Prostate gland (tissue), 2 donors: ENCODE results near the gene PRDM16. TPM values are rescaled to one million over a fixed set of nuclear protein-coding genes. Genes with fewer than 3 reads are reported as not detected.

ENCODE experiments used
- DNase-seq: peaks from one replicate; pipeline ENCODE4 v3.0.0-alpha.2; 2019; ENCODE audit warnings: low spot score
- H3K27ac ChIP-seq, 2 donors: fragments of 200-600 bp; sonication (generic); 2 replicates each; pipeline ENCODE4 v1.5.1; 2017 to 2019
- H3K27me3 ChIP-seq: fragments of 200-600 bp; sonication (generic); replicated peaks from 2 replicates; pipeline ENCODE4 v1.5.1; 2019; ENCODE audit not compliant: insufficient read depth
- H3K36me3 ChIP-seq, 2 donors: fragments of 200-600 bp; sonication (generic); 1 replicate in 1 of 2; 2 replicates in 1 of 2; pipeline versions ENCODE4 v1.5.1 to v1.8.1; 2017 to 2019
- H3K4me1 ChIP-seq: fragments of 200-600 bp; sonication (generic); replicated peaks from 2 replicates; pipeline ENCODE4 v1.5.1; 2019
- H3K4me3 ChIP-seq, 2 donors: fragments of 200-600 bp; sonication (generic); 2 replicates each; pipeline ENCODE4 v1.5.1; 2017 to 2019
- H3K9me3 ChIP-seq: fragments of 200-600 bp; sonication (generic); 2 replicates; pipeline ENCODE4 v1.5.1; 2017
- CTCF ChIP-seq, 4 experiments: fragments of 200-600 bp in 2 of 4; fragments of 450-650 bp in 2 of 4; sonication (generic) in 2 of 4; IDR thresholded peaks; 1 replicate in 3 of 4; 2 replicates in 1 of 4; pipeline ENCODE4 v1.5.1; 2016 to 2019; ENCODE audit warnings: antibody characterized with exemption in 4 of 4, mild to moderate bottlenecking in 2 of 4, moderate library complexity in 2 of 4
- POLR2A ChIP-seq: fragments of 450-650 bp; IDR thresholded peaks from one replicate; pipeline ENCODE4 v1.6.1; 2016; ENCODE audit warnings: antibody characterized with exemption, mild to moderate bottlenecking
- POLR2AphosphoS5 ChIP-seq: sonication (generic); formaldehyde crosslinking; IDR thresholded peaks from one replicate; pipeline ENCODE4 v1.6.1; 2017; ENCODE audit warnings: antibody characterized with exemption
- WGBS: methylation state at CpG from one replicate; pipeline ENCODE4 v1.1.5; 2018; 5-methylcytosine and 5-hydroxymethylcytosine counted together
- intact Hi-C: fragments of 100-400 bp; cut with DNase I; formaldehyde crosslinking; loops from one replicate; pipeline ENCODE4 v1.14.2; 2022
- total RNA-seq, 2 donors: library from RNA; depleted of rRNA; stranded (reverse); fragments of >200 nt; gene quantifications; one replicate each; pipeline ENCODE4 v1.1.0, GENCODE V29; 2016

Gene PRDM16
- total RNA-seq, 2 donors from 2014 or later: 0.23 to 6.5 TPM

GRCh38 chr1:3320246-3321152 lies 251.5 kb downstream of the PRDM16 start:
- H3K4me1 ChIP-seq: peaks cover 12% of the 10 kb centered on the region
- intact Hi-C loops: no loop called here
- no peak overlapping the region for H3K27ac ChIP-seq
- H3K4me3 ChIP-seq: no peak overlapping the region
- no peak for DNase-seq
- H3K36me3 ChIP-seq: no peaks in the 10 kb centered on the region
- H3K9me3 ChIP-seq: no peaks in the 10 kb centered on the region
- WGBS: 54% methylated on average over 18 of the region's 18 CpGs
- H3K27me3 ChIP-seq: peaks cover 11% of the 10 kb centered on the region
- TF ChIP-seq POLR2AphosphoS5 (no peak), CTCF (IDR thresholded peaks at IDR 0.05) (no peak), POLR2A (no peak)

- DNase-seq: no peak
- H3K27ac ChIP-seq: no peak overlapping the region
- H3K4me1 ChIP-seq: peaks cover 12% of the 10 kb centered on the region
- H3K9me3 ChIP-seq: no peaks in the 10 kb centered on the region
- no peak overlapping the region for H3K4me3 ChIP-seq
- TF ChIP-seq POLR2A (no peak), POLR2AphosphoS5 (no peak), CTCF (IDR thresholded peaks at IDR 0.05) (no peak)
- intact Hi-C loops: no loop called here
- WGBS: 57% methylated on average over 25 of the region's 25 CpGs
- H3K27me3 ChIP-seq: peaks cover 9% of the 10 kb centered on the region
- no peaks in the 10 kb centered on the region for H3K36me3 ChIP-seq
Observed at GRCh38 chr1:3321559-3322449, 252.8 kb downstream of the PRDM16 start.

- Histone ChIP-seq H3K27me3 (peaks cover 2% of the 10 kb centered on the region), H3K4me3 (no peak overlapping the region), H3K4me1 (peaks cover 12% of the 10 kb centered on the region), H3K36me3 (no peaks in the 10 kb centered on the region), H3K9me3 (no peaks in the 10 kb centered on the region), H3K27ac (no peak overlapping the region)
- intact Hi-C loops: no loop called here
- WGBS: 49% methylated on average over 17 of the region's 17 CpGs
- no peak for DNase-seq
- TF ChIP-seq POLR2A (no peak), POLR2AphosphoS5 (no peak), CTCF (IDR thresholded peaks at IDR 0.05) (no peak)
Observed at GRCh38 chr1:3322450-3323020, 253.5 kb downstream of the PRDM16 start.

- Histone ChIP-seq H3K4me3 (no peak overlapping the region), H3K9me3 (no peaks in the 10 kb centered on the region), H3K27ac (no peak overlapping the region), H3K27me3 (peaks cover 2% of the 10 kb centered on the region), H3K36me3 (no peaks in the 10 kb centered on the region), H3K4me1 (peaks cover 12% of the 10 kb centered on the region)
- TF ChIP-seq CTCF (IDR thresholded peaks at IDR 0.05) (no peak), POLR2AphosphoS5 (peak; percentile 59)
- 16% methylated on average over 40 of the region's 40 CpGs for WGBS
- peak; percentile 36 for DNase-seq
- intact Hi-C loops: no loop called here
Observed at GRCh38 chr1:3323021-3323795, 254.2 kb downstream of the PRDM16 start.
